Mucosa of rectum (tissue), 2 donors: ENCODE results near the gene ACO2.

Experiments
- H3K27ac ChIP-seq, 2 donors: one replicate each; pipeline ENCODE4 v1.7.0; 2013; ENCODE audit warnings: inconsistent platforms in 2 of 2, low read depth in 2 of 2, low read length in 2 of 2
- H3K27me3 ChIP-seq, 2 donors: one replicate each; pipeline ENCODE4 v1.7.0; 2013; ENCODE audit warnings: low read length in 2 of 2; ENCODE audit not compliant: control insufficient read depth in 2 of 2, insufficient read depth in 2 of 2
- H3K36me3 ChIP-seq, 2 donors: one replicate each; pipeline ENCODE4 v1.7.0; 2013; ENCODE audit warnings: low read length in 2 of 2; ENCODE audit not compliant: control insufficient read depth in 2 of 2, insufficient read depth in 2 of 2
- H3K4me1 ChIP-seq, 2 donors: one replicate each; pipeline ENCODE4 v1.7.0; 2013; ENCODE audit warnings: low read length in 2 of 2, mild to moderate bottlenecking in 1 of 2; ENCODE audit not compliant: control insufficient read depth in 2 of 2, insufficient read depth in 2 of 2
- H3K4me3 ChIP-seq, 2 donors: one replicate each; pipeline ENCODE4 v1.7.0; 2013; ENCODE audit warnings: low read length in 2 of 2
- H3K9ac ChIP-seq, 2 donors: one replicate each; pipeline ENCODE4 v1.7.0; 2013; ENCODE audit warnings: low read length in 2 of 2, low read depth in 1 of 2, mild to moderate bottlenecking in 1 of 2
- H3K9me3 ChIP-seq, 2 donors: one replicate each; pipeline ENCODE4 v1.7.0; 2013; ENCODE audit warnings: low read length in 2 of 2; ENCODE audit not compliant: control insufficient read depth in 2 of 2
- donor health status: healthy.
- donor health status: Normal muscosa, but diverticular disease.

Gene ACO2

DNA sequence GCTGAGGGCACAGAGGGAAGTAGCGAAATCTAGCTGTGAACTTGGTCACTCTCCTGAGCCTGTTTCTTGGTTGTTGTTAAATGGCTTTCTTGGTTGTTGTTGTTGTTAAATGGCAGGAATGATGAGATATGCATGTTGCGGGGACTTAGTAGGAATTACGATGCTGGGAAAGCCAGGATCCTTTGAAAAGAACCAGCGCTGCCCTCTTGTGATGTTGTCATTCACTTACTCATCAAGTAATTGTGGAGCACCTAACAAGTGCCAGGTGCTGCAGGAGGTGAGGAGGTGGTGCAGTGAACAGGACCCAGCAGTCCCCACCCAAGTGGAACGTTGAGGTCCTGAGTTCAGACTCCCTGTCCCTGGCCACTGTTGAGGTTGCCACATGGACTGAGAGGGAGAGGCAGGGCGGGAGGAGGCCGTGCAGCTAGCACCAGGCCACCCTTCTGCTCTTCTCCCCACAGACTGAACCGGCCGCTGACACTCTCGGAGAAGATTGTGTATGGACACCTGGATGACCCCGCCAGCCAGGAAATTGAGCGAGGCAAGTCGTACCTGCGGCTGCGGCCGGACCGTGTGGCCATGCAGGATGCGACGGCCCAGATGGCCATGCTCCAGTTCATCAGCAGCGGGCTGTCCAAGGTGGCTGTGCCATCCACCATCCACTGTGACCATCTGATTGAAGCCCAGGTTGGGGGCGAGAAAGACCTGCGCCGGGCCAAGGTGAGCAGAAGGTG is 38.6 kb downstream of the ACO2 start:
- Histone ChIP-seq H3K9me3 (no peaks in the 10 kb centered on the region), H3K4me1 (no peaks in the 10 kb centered on the region), H3K4me3 (no peak overlapping the region), H3K27me3 (no peaks in the 10 kb centered on the region), H3K27ac (no peak overlapping the region), H3K9ac (no peak overlapping the region), H3K36me3 (peaks cover 44 to 62% of the 10 kb centered on the region in 2 donors)

DNA sequence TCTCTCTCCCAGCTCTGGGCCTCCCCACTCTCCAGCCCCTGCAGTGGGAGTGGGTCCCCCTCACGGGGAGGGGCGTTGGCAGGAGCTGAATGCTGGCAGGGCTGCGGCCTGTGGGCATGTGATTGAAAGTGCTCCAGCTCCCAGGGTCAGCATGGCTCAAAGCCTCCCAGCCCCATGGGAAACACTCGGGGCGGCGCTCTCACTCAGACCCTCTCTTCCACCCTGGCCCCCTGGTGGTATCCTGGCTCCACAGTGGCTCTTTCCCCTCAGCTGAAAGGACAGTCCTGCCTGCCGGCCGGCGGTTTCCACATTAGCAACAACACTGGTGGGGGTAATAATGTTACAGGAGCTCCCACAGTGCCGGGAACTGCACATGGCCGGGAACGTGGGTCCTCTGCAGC is 39.9 kb downstream of the ACO2 start:
- Histone ChIP-seq H3K4me3 (no peak overlapping the region), H3K27me3 (no peaks in the 10 kb centered on the region), H3K36me3 (peaks cover 57 to 71% of the 10 kb centered on the region in 2 donors), H3K9ac (no peak overlapping the region), H3K9me3 (no peaks in the 10 kb centered on the region), H3K27ac (no peak overlapping the region), H3K4me1 (no peaks in the 10 kb centered on the region)

DNA sequence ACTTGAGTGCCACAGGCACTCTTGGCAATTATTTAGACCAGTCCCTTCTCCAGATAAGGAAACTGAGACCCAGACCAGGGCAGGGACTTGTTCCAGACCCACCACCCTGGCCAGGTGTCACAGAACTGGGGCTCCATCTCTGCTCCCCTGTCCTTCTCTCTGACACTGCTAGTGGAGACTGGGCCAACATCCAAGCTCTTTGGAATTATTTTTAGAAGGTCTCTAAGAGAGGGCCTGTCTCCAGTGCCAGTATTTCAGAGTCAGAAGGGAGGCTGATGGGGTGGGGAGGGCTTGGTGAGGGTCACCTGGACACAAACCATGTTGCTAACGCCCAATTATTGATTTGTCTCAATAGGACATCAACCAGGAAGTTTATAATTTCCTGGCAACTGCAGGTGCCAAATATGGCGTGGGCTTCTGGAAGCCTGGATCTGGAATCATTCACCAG is 42.6 kb downstream of the ACO2 start:
- no peaks in the 10 kb centered on the region for H3K9me3 ChIP-seq
- H3K36me3 ChIP-seq = peaks cover 81 to 86% of the 10 kb centered on the region in 2 donors
- no peak overlapping the region for H3K4me3 ChIP-seq
- H3K4me1 ChIP-seq = no peaks in the 10 kb centered on the region
- H3K9ac ChIP-seq = no peak overlapping the region
- no peaks in the 10 kb centered on the region for H3K27me3 ChIP-seq
- H3K27ac ChIP-seq = no peak overlapping the region

DNA sequence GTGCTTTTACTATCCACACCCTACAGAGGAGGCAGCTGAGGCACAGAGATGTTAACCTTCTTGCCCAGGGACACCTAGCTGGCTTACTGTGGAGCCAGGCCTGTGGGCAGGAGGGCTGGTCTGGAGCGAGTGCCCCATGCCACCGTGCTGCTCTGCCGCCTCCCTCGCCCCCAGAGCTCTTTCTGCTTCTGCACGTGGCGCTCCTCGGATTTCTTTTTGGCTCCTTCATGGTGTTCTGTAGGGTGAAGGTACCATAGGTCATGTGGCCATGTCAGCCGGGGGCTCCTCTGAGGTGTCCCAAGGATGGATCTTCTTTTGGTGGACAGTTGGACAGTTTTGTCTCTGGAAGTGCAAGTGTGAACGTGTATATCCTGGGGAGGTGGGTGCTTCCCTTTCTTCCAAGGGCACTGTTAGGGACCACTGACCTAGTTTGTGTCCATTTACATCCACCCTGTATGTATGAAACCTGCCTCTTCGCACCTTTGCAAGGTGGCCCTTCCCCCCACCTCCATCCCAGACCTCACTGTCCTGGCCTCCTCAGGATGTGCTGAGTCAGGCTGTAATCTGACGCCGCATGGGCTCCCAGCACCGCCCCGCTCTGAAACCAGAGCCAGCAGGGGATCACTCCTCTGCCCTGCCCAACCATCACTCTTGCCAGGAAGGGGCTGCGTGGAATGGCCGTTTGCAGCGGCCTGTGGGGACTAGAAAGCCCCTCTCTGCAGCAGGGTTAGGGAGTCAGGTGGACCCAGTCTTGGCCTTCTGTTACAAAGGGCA is 43.7 kb downstream of the ACO2 start:
- H3K27ac ChIP-seq = no peak overlapping the region
- H3K27me3 ChIP-seq = no peaks in the 10 kb centered on the region
- H3K9ac ChIP-seq = no peak overlapping the region
- H3K36me3 ChIP-seq = peaks cover 83 to 87% of the 10 kb centered on the region in 2 donors
- H3K4me3 ChIP-seq = no peak overlapping the region
- no peaks in the 10 kb centered on the region for H3K4me1 ChIP-seq
- H3K9me3 ChIP-seq = no peaks in the 10 kb centered on the region

DNA sequence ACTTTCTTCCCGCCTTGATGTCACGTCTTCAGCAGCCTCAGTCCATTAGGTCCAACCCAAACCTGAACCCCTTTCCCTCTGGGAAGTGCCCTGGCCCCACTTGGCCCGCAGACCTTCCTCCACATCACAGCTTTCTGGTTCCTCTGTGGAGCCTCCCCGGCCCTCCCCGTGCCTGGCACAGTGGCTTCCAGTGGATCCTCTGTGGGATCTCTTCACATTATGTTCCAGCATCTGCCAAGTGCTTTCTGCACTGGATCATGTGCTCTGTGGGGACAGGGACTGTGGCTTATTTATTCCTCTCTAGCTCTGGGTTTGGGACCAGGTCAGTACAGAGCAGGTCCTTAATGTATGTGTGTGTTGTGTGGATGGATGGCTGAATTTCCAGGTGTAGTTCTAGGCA is 44.5 kb downstream of the ACO2 start:
- H3K4me3 ChIP-seq = no peak overlapping the region
- no peaks in the 10 kb centered on the region for H3K9me3 ChIP-seq
- no peaks in the 10 kb centered on the region for H3K27me3 ChIP-seq
- no peak overlapping the region for H3K27ac ChIP-seq
- no peaks in the 10 kb centered on the region for H3K4me1 ChIP-seq
- H3K36me3 ChIP-seq = peaks cover 81 to 86% of the 10 kb centered on the region in 2 donors
- H3K9ac ChIP-seq = no peak overlapping the region

DNA sequence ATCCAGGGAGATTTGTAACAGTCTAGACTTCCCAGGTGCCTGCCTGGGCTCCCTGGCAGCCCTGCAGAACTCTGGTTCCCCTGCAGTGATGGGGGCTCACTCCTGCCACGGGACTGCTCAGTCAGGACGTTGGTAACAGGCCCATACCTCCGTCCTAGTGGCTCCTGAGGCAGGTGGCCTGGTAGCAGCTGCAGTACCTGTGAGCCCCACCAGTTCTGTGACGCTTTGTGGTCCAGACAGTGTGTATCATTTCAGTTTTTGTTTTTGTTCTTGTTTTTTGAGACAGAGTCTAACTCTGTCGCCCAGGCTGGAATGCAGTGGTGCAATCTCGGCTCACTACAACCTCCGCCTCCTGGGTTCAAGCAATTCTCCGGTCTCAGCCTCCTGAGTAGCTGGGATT is 47.5 kb downstream of the ACO2 start:
- no peak overlapping the region for H3K4me3 ChIP-seq
- no peaks in the 10 kb centered on the region for H3K27me3 ChIP-seq
- H3K9ac ChIP-seq = no peak overlapping the region
- H3K4me1 ChIP-seq = no peaks in the 10 kb centered on the region
- no peak overlapping the region for H3K27ac ChIP-seq
- no peaks in the 10 kb centered on the region for H3K9me3 ChIP-seq
- H3K36me3 ChIP-seq = peaks cover 75 to 79% of the 10 kb centered on the region in 2 donors

DNA sequence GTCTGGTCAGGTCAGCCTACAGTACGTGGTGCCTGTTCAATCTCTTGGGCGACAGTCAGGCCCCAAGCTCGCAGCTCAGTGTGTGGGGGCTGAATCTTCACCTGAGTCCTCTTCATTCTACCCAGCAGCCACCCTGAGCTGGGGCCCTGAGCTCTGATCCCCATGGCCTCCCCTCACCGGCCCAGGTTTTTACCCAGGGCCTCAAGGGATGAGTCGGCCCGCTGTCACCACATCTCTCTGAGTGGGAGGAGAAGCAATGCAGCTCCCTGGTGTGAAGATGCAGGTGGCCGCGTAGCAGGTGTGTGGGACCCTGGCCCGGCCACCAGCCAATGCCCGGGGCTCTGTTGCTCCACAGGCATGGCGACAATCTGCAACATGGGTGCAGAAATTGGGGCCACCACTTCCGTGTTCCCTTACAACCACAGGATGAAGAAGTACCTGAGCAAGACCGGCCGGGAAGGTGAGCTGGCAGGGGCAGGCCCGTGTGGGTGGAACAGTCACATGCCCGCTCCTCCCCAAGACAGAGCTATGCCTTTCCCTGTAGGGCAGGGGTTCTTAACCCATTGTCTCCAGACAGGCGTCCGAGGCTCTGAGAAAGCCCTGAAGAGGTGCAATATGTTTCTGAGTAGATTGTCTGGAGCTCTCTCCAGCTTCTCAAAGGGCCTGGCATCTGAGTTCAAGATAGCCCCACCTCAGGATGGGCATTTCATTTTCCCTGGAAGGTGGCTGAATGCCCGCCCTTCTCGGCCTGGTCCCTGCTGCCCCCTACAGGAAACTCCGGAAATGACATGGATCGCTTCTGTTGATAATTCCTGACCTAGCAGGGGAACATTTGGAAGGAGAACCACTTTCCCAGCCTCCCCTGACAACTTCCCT is 48.5 kb downstream of the ACO2 start:
- Histone ChIP-seq H3K27ac (no peak overlapping the region), H3K4me3 (no peak overlapping the region), H3K27me3 (no peaks in the 10 kb centered on the region), H3K4me1 (no peaks in the 10 kb centered on the region), H3K9ac (no peak overlapping the region), H3K36me3 (peaks cover 71% of the 10 kb centered on the region in 2 donors), H3K9me3 (no peaks in the 10 kb centered on the region)

DNA sequence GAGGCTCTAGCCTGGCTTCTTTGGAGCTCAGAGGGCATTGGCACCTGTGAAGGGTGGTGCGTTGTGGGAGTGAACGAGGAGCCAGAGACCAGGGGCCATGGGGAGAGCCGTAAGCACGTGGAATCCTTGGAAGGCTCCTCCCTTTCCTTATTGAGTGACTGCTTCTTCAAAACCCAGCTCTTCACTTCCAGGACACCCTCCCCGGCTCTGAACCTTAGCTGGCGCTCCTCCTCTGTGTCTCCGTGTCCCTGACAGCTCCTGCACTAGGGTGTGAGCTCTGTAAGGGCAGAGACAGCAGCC is 49.1 kb downstream of the ACO2 start:
- H3K36me3 ChIP-seq = peaks cover 69 to 71% of the 10 kb centered on the region in 2 donors
- no peak overlapping the region for H3K27ac ChIP-seq
- H3K9me3 ChIP-seq = no peaks in the 10 kb centered on the region
- H3K27me3 ChIP-seq = no peaks in the 10 kb centered on the region
- H3K9ac ChIP-seq = no peak overlapping the region
- no peak overlapping the region for H3K4me3 ChIP-seq
- H3K4me1 ChIP-seq = no peaks in the 10 kb centered on the region

DNA sequence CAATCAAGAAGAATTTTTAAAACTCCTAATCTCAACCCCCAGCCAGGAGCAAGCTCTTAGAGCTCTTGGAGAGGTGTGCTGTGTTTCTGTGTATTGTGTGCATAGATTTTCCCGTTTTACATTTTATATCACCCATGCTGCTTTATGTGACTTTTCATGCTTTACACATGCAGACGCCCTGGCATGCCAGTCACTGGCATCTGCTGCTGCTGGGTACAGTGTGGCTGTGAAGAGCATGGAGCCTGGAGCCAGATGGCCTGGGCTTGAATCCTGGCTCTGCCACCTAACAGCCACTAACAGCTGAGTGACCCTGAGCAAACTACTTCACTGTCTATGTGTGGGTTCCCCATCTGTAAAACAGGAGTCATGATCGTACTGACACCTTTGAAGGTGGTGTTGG is 52.2 kb downstream of the ACO2 start:
- Histone ChIP-seq H3K27ac (no peak overlapping the region), H3K4me3 (no peak overlapping the region), H3K36me3 (peaks cover 68 to 69% of the 10 kb centered on the region in 2 donors), H3K27me3 (no peaks in the 10 kb centered on the region), H3K9ac (no peak overlapping the region), H3K4me1 (peaks cover 13 to 15% of the 10 kb centered on the region in 2 donors), H3K9me3 (no peaks in the 10 kb centered on the region)

DNA sequence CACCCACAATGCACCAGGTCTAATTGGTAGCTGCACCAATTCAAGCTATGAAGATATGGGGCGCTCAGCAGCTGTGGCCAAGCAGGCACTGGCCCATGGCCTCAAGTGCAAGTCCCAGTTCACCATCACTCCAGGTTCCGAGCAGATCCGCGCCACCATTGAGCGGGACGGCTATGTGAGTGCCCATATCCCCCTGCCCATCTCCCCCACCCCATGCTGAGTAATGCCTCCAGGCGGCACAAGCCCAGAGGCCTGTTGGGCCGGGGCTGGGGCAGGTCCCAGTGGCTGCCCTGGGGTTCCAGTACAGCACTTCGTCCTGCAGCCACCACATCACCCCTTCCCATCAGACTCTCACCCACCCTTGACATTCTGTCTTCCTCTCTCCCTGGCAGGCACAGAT is 53.9 kb downstream of the ACO2 start:
- Histone ChIP-seq H3K27me3 (no peaks in the 10 kb centered on the region), H3K4me1 (peaks cover 15 to 17% of the 10 kb centered on the region in 2 donors), H3K9ac (no peak overlapping the region), H3K36me3 (peaks cover 73 to 76% of the 10 kb centered on the region in 2 donors), H3K27ac (peak overlapping the region in 1 of 2 donors; percentile 79), H3K4me3 (no peak overlapping the region), H3K9me3 (no peaks in the 10 kb centered on the region)
